Osteocyte (in vitro differentiated cells): ENCODE results near the gene COL23A1. TPM values are rescaled to one million over a fixed set of nuclear protein-coding genes. Genes with fewer than 3 reads are reported as not detected.

Experiments
- DNase-seq: peaks from one replicate; pipeline ENCODE4 v3.0.0; 2021; ENCODE audit warnings: mixed read lengths; ENCODE audit not compliant: unreplicated experiment; ENCODE audit errors: extremely low spot score
- H3K27ac Mint-ChIP-seq: one replicate; pipeline ENCODE4 v1.8.0; 2021; ENCODE audit warnings: mild to moderate bottlenecking, mixed read lengths; ENCODE audit not compliant: unreplicated experiment
- H3K27me3 Mint-ChIP-seq: one replicate; pipeline ENCODE4 v1.8.0; 2021; ENCODE audit warnings: mixed read lengths; ENCODE audit not compliant: unreplicated experiment
- H3K36me3 Mint-ChIP-seq: one replicate; pipeline ENCODE4 v1.8.0; 2021; ENCODE audit warnings: mixed read lengths; ENCODE audit not compliant: unreplicated experiment
- H3K4me1 Mint-ChIP-seq: one replicate; pipeline ENCODE4 v1.8.0; 2021; ENCODE audit warnings: mixed read lengths; ENCODE audit not compliant: unreplicated experiment
- H3K4me3 Mint-ChIP-seq: one replicate; pipeline ENCODE4 v1.8.0; 2021; ENCODE audit warnings: mild to moderate bottlenecking, moderate library complexity, mixed read lengths; ENCODE audit not compliant: unreplicated experiment
- H3K9me3 Mint-ChIP-seq: one replicate; pipeline ENCODE4 v1.8.0; 2021; ENCODE audit warnings: mixed read lengths; ENCODE audit not compliant: unreplicated experiment
- total RNA-seq: library from RNA; stranded (reverse); gene quantifications from 2 replicates; pipeline ENCODE4 v1.2.1, GENCODE V29; 2021
- TF ChIP-seq, protein P1 (sequence below): fragments of 200-600 bp; sonication (generic); IDR thresholded peaks from 2 replicates; pipeline ENCODE4 v1.5.0; 2021; ENCODE audit warnings: antibody characterized with exemption, mild to moderate bottlenecking, moderate library complexity

Gene COL23A1
- total RNA-seq, 1 donor from 2014 or later, result not detected

DNA sequence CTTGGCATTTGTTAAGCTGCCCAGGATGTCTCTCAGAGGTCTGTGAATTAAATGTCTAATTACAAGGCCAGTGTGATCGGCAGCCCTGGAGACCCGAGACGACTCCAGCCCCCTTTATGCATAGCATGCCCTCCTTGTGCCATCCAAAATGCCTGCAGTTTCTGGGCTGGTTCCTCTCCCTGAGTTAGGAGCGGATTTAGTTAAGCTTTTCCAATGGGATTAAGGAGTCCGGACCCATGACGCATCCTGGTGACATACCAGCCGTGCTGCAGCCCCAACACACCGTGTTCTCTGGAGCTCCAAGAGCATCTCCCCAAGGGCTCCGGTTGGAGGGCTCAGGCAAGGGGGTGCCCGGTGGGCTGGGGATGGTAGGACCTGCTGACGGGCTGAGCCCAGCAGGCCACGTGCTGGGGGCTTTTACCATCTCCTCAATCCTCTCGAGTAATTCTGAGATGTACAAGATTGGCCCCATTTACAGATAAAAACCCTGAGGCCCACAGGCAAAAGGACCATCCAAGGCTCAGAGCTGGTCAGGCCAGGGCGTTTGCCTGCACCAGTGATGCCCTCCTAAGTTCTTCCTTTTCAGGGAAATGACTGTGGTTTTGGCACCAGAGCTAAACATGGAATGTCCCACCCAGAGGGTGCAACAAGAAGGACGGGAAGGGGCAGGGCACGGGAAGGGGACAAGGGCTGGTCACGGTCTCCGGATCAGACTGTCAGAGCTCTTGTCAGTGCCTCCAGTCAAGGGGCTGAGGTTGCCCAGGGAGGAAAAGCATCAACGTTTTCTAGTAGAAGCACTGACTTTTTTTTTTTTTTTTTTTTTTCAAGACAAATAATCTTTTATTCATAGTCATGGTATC lies 275.0 kb downstream of the COL23A1 start:
- no peaks in the 10 kb centered on the region for H3K4me1 Mint-ChIP-seq
- no peak for DNase-seq
- H3K36me3 Mint-ChIP-seq, result no peaks in the 10 kb centered on the region
- H3K9me3 Mint-ChIP-seq, result peaks cover 4% of the 10 kb centered on the region
- H3K27me3 Mint-ChIP-seq, result no peaks in the 10 kb centered on the region
- no peak overlapping the region for H3K27ac Mint-ChIP-seq
- TF ChIP-seq, protein P1, sequence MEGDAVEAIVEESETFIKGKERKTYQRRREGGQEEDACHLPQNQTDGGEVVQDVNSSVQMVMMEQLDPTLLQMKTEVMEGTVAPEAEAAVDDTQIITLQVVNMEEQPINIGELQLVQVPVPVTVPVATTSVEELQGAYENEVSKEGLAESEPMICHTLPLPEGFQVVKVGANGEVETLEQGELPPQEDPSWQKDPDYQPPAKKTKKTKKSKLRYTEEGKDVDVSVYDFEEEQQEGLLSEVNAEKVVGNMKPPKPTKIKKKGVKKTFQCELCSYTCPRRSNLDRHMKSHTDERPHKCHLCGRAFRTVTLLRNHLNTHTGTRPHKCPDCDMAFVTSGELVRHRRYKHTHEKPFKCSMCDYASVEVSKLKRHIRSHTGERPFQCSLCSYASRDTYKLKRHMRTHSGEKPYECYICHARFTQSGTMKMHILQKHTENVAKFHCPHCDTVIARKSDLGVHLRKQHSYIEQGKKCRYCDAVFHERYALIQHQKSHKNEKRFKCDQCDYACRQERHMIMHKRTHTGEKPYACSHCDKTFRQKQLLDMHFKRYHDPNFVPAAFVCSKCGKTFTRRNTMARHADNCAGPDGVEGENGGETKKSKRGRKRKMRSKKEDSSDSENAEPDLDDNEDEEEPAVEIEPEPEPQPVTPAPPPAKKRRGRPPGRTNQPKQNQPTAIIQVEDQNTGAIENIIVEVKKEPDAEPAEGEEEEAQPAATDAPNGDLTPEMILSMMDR, result no peak
- H3K4me3 Mint-ChIP-seq, result no peak overlapping the region

DNA sequence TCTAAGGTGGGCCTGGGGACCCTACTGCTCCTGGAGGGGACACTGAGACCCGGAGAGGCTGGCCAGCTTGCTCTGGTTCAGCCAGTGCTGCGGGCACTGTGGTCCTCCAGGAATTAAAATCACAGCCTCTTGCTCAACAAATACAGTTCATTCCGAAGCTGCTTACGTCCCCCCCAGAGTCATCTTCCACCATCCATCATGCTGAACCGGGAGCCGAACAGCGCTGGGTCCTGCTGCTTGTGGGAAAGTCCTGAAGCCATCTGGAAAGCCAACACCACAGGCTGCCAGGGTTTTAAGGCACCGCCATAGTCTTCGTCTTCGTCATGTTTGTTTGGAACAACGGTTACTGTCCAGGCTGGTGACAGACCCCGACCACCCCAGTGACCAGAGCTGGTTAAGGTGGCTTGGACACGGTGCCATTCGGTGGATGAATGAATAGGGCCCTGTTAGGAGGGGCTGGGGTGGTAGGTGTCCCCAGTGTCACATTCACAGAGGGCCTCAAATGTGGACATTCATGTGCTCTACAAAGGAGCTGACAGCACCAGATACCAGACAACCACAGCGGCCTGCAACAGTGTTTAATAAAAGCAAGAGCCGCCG lies 276.0 kb downstream of the COL23A1 start:
- TF ChIP-seq, protein P1, result no peak
- no peak for DNase-seq
- no peak overlapping the region for H3K4me3 Mint-ChIP-seq
- H3K4me1 Mint-ChIP-seq, result no peaks in the 10 kb centered on the region
- H3K27me3 Mint-ChIP-seq, result no peaks in the 10 kb centered on the region
- H3K36me3 Mint-ChIP-seq, result no peaks in the 10 kb centered on the region
- H3K27ac Mint-ChIP-seq, result no peak overlapping the region
- peaks cover 4% of the 10 kb centered on the region for H3K9me3 Mint-ChIP-seq

DNA sequence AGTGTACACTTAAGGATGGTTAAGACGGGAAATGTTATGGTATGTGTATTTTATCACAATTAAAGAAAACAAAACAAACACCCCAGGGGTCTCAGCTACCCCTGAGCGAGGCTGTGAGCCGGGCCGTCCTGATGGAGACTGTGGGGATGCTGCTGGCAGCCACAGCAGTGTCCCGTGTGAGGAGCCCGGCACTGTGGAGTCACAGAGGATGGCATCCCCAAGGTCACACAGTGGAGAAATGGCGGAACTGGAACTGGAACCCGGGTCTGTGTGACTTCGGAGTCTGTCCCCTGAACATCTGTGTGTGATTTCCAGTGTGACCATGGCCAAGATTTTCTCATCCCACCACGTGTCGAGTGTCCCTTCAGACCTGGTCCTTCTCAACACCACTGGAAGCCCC lies 276.9 kb downstream of the COL23A1 start:
- H3K27me3 Mint-ChIP-seq, result no peaks in the 10 kb centered on the region
- TF ChIP-seq, protein P1, result no peak
- no peak for DNase-seq
- H3K4me1 Mint-ChIP-seq, result no peaks in the 10 kb centered on the region
- H3K4me3 Mint-ChIP-seq, result no peak overlapping the region
- H3K9me3 Mint-ChIP-seq, result peaks cover 4% of the 10 kb centered on the region
- H3K36me3 Mint-ChIP-seq, result no peaks in the 10 kb centered on the region
- H3K27ac Mint-ChIP-seq, result no peak overlapping the region

DNA sequence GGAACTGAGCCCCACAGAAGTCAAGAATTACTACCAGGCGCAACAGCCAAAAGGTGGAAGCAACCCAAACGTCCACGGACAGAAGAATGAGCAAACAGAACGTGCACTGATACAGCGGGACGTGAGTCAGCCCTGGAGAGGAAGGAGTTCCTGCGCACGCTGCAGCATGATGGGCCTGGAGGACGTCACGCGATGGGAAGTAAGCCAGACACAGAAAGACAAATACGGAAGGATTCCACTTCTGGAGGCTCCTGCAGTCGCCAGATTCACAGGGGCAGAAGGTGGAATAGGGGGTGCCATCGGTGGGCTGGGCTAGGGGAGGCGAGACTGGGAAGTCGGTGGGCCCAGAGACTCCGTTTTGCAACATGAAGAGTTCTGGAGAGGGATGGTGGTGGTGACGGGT lies 277.3 kb downstream of the COL23A1 start:
- no peak overlapping the region for H3K4me3 Mint-ChIP-seq
- no peaks in the 10 kb centered on the region for H3K36me3 Mint-ChIP-seq
- no peak overlapping the region for H3K27ac Mint-ChIP-seq
- no peaks in the 10 kb centered on the region for H3K4me1 Mint-ChIP-seq
- no peak for DNase-seq
- no peaks in the 10 kb centered on the region for H3K27me3 Mint-ChIP-seq
- peaks cover 4% of the 10 kb centered on the region for H3K9me3 Mint-ChIP-seq
- TF ChIP-seq, protein P1, result no peak

DNA sequence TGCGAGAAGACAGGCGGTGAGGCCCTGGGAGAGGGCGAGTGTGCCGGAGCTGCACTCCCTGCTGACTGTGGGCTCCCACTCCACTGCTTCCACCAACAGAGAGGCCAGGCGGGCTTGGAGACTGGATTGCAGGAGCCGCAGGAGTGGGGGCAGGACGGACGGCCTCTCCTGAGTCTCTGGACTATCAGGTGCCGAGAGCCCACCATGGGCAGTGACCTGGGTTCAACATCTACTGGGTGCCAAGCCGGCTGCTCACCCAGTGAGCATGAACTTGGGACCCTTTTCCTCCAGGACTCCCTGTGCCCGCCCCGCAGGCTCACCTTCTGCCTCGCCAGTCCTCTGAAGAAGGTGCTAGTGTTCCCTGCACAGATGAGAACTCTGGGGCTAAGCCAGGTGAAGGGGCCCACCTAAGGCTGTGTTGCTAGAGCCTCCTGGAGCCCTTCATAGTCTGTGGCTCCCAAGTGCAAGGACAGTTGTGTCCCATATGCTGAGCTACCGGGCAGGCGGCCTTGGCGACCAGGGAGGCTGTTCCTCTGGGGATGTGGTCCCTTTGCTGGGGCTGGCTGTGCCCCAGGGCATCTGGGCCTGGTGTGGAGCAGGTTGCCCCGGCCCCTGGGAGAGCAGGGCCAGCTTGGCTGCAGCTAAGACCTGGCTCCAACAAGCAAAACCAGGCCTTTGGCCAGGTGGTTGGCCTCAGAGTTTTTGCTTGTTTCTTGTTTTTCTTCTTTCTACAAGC lies 279.9 kb downstream of the COL23A1 start:
- TF ChIP-seq, protein P1, result no peak
- H3K9me3 Mint-ChIP-seq, result peaks cover 8% of the 10 kb centered on the region
- H3K27ac Mint-ChIP-seq, result no peak overlapping the region
- no peak overlapping the region for H3K4me3 Mint-ChIP-seq
- H3K4me1 Mint-ChIP-seq, result no peaks in the 10 kb centered on the region
- H3K27me3 Mint-ChIP-seq, result no peaks in the 10 kb centered on the region
- no peak for DNase-seq
- no peaks in the 10 kb centered on the region for H3K36me3 Mint-ChIP-seq
